ENCODE results near the gene PBX3.
A peak's percentile ranks its signal among the peaks of the same experiment; 100 is the strongest.
"Not testable (repeated sequence)": the region's sequence is repeated elsewhere in the genome, so short reads cannot be mapped to it uniquely, and the experiment has no call there.

Gene PBX3

GRCh38 chr9:125779220-125779565, 32.0 kb downstream of the PBX3 start:
- H3K4me1 ChIP-seq; H2AFZ ChIP-seq; H3K4me2 ChIP-seq (ENCODE audit: low read length); H3K27ac ChIP-seq; H3K9ac ChIP-seq; H3K4me3 ChIP-seq (ENCODE audit: low read depth, low read length); H3K27me3 ChIP-seq (ENCODE audit: control insufficient read depth, insufficient read depth, low read length); H3K9me3 ChIP-seq (ENCODE audit: control insufficient read depth, low read length); H3K36me3 ChIP-seq (ENCODE audit: control insufficient read depth, insufficient read depth, low read length): not testable (repeated sequence)
- H3K79me2 ChIP-seq = peaks cover 29% of the 10 kb centered on the region

- no peaks in the 10 kb centered on the region for H3K27me3 ChIP-seq (ENCODE audit: control insufficient read depth, insufficient read depth, low read length)
- H2AFZ ChIP-seq = no peak overlapping the region
- no peak overlapping the region for H3K27ac ChIP-seq
- H3K4me1 ChIP-seq = peaks cover 4% of the 10 kb centered on the region
- no peak for TF ChIP-seq CTCF (IDR thresholded peaks at IDR 0.05)
- H3K79me2 ChIP-seq = peaks cover 45% of the 10 kb centered on the region
- H3K9ac ChIP-seq = no peak overlapping the region
- no peak overlapping the region for H3K4me2 ChIP-seq (ENCODE audit: low read length)
- H3K9me3 ChIP-seq (ENCODE audit: control insufficient read depth, low read length) = no peaks in the 10 kb centered on the region
- no peak overlapping the region for H3K4me3 ChIP-seq (ENCODE audit: low read depth, low read length)
- H3K36me3 ChIP-seq (ENCODE audit: control insufficient read depth, insufficient read depth, low read length) = no peaks in the 10 kb centered on the region
Observed at GRCh38 chr9:125782718-125783117, 35.5 kb downstream of the PBX3 start.

DNA sequence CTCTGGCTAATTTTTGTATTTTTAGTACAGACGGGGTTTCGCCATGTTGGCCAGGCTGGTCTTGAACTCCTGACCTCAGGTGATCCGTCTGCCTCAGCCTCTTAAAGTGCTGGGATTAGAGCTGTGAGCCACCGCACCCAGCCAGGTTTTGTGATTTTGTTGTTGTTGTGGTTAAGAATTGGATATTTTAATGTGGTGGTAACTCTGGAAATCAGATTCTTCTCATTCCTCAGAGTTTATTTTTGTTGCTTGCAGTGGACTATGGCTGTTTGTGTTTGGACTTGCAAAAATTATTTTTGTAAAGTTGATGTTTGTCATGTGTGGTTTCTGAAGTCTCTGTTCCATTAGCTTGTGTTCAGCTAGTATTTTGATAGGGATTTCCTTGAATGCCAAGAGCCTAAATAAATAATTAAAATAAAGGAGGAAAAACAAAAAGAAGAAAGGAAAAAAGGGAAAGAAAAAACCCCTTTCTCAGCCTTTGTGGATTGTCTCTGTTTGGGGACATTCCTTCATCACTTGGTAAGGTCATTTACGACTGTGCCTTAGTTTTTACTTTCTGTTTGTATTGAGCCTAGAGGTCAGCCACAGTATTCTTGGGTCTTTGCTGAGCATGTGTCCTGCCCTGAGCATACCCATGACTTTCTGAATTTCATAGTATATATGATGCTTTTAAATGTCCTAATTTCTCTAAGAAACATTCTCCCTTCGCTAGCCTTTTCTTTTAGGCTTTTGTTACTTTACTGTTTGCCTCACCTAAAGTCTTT, 37.3 kb downstream of the PBX3 start:
- H3K27ac ChIP-seq = peak overlapping the region; percentile 19
- H3K27me3 ChIP-seq (ENCODE audit: control insufficient read depth, insufficient read depth, low read length) = no peaks in the 10 kb centered on the region
- no peak for TF ChIP-seq CTCF (IDR thresholded peaks at IDR 0.05)
- peaks cover 45% of the 10 kb centered on the region for H3K79me2 ChIP-seq
- H3K9ac ChIP-seq = no peak overlapping the region
- H3K4me2 ChIP-seq (ENCODE audit: low read length) = no peak overlapping the region
- H3K4me1 ChIP-seq = peaks cover 4% of the 10 kb centered on the region
- H3K9me3 ChIP-seq (ENCODE audit: control insufficient read depth, low read length) = no peaks in the 10 kb centered on the region
- no peak overlapping the region for H3K4me3 ChIP-seq (ENCODE audit: low read depth, low read length)
- H2AFZ ChIP-seq = no peak overlapping the region
- H3K36me3 ChIP-seq (ENCODE audit: control insufficient read depth, insufficient read depth, low read length) = no peaks in the 10 kb centered on the region

GRCh38 chr9:125785248-125785751, 38.1 kb downstream of the PBX3 start:
- peaks cover 4% of the 10 kb centered on the region for H3K4me1 ChIP-seq
- TF ChIP-seq CTCF (IDR thresholded peaks at IDR 0.05) = no peak

GRCh38 chr9:125787715-125788114, 40.5 kb downstream of the PBX3 start:
- Histone ChIP-seq H3K4me1 (peaks cover 4% of the 10 kb centered on the region), H2AFZ (no peak overlapping the region), H3K27me3 (ENCODE audit: control insufficient read depth, insufficient read depth, low read length) (no peaks in the 10 kb centered on the region), H3K4me3 (ENCODE audit: low read depth, low read length) (no peak overlapping the region), H3K4me2 (ENCODE audit: low read length) (no peak overlapping the region), H3K27ac (no peak overlapping the region), H3K9ac (no peak overlapping the region), H3K36me3 (ENCODE audit: control insufficient read depth, insufficient read depth, low read length) (no peaks in the 10 kb centered on the region), H3K79me2 (peaks cover 37% of the 10 kb centered on the region), H3K9me3 (ENCODE audit: control insufficient read depth, low read length) (no peaks in the 10 kb centered on the region)
- TF ChIP-seq CTCF (IDR thresholded peaks at IDR 0.05) = no peak

More at GRCh38 chr9:125785248-125785751, 38.1 kb downstream of the PBX3 start:
- Histone ChIP-seq H3K4me3 (ENCODE audit: low read depth, low read length) (no peak overlapping the region), H2AFZ (no peak overlapping the region), H3K27ac (no peak overlapping the region), H3K9ac (no peak overlapping the region), H3K9me3 (ENCODE audit: control insufficient read depth, low read length) (no peaks in the 10 kb centered on the region), H3K27me3 (ENCODE audit: control insufficient read depth, insufficient read depth, low read length) (no peaks in the 10 kb centered on the region), H3K4me2 (ENCODE audit: low read length) (no peak overlapping the region), H3K36me3 (ENCODE audit: control insufficient read depth, insufficient read depth, low read length) (no peaks in the 10 kb centered on the region), H3K79me2 (peaks cover 45% of the 10 kb centered on the region)

Data from parathyroid adenoma (tissue), 2 donors.